GM18909 (cell line): ENCODE measurements around the gene MECR.

ENCODE experiments used
- ATAC-seq: cut with Tn5 transposase; IDR thresholded peaks from one replicate; pipeline ENCODE4 v1.9.1; 2021; ENCODE audit warnings: mild to moderate bottlenecking; ENCODE audit not compliant: unreplicated experiment, poor library complexity

Gene MECR

GRCh38 chr1:29230553-29231378, at the start of gene MECR:
Gene MECR, minus strand, starts transcription at chr1:29230934. Its CDS starts 28 bp downstream, at chr1:29230906.
- ATAC-seq = peak; percentile 90

DNA sequence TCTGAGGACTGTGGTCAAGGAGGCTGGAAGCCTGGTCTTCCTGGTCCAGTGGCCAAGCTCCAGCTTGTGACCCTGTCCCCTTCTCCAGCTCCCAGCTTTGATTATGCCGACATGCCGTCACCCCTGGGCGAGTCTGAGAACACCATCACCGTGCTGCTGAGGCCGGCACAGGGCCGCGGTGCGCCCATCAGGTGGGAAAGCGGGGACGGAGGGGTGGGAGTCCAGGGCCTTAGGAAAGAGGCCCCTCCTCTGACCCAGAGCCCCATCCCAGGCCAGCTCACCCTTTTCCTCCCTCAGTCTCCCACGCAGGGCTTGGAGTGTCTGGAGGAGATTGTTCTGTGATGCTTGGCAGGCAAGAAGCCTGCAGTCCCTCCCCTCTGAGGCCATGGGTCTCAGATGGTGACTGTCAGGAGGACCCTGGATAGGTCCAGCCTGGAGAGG, 49.2 kb upstream of the MECR start:
- no peak for ATAC-seq

DNA sequence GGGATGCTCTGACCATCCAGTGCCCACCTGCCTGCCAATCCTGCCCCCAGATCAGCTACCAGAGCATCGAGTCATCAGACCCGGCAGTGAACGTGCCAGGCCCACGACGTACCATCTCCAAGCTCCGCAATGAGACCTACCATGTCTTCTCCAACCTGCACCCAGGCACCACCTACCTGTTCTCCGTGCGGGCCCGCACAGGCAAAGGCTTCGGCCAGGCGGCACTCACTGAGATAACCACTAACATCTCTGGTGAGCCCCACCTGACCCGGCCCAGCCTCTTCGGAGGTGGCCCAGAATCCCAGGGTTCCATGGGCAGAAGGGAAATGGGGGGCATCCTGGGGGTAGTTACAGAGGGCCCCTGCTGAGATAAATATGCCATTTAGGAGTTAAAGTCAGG, 48.7 kb upstream of the MECR start:
- no peak for ATAC-seq

- no peak for ATAC-seq
Measured at GRCh38 chr1:29278124-29278523, 47.4 kb upstream of the MECR start.

GRCh38 chr1:29275435-29275834, 44.7 kb upstream of the MECR start:
- ATAC-seq = no peak

DNA sequence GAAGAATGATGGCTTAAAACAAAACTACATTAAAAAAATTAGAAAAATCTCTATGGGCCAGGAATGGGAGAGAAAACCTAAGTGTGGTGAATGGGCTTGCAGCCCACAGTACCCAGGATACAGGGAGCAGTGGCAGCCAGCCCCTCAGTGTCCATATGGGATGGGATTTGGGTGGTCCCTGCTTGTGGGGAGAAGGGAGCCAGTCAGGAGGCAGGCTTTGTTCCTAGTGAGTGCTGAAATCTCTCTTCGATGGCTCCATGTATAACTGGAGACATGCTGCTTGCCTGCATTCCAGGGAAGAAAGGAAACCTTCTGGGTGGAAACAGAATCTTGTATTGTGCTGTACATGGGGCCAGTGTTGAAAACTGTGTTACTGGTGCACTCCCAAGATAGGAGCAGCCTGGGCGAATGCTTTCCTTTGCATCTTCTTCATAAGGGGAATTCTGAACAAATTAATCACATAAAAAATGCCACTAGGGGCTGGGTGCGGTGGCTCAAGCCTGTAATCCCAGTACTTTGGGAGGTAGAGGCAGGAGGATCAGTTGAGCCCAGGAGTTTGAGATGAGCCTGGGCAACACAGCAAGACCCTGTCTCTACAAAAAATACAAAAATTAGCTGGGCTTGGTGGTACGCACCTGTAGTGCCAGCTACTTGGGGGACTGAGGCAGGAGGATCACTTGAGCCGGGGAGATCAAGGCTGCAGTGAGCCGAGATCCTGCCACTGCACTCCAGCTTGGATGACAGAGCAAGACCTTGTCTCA, 41.6 kb upstream of the MECR start:
- no peak for ATAC-seq

GRCh38 chr1:29271724-29272123, 41.0 kb upstream of the MECR start:
- ATAC-seq = no peak

- no peak for ATAC-seq
Measured at GRCh38 chr1:29270929-29271521, 40.3 kb upstream of the MECR start.

- no peak for ATAC-seq
Measured at GRCh38 chr1:29269382-29269781, 38.6 kb upstream of the MECR start.

DNA sequence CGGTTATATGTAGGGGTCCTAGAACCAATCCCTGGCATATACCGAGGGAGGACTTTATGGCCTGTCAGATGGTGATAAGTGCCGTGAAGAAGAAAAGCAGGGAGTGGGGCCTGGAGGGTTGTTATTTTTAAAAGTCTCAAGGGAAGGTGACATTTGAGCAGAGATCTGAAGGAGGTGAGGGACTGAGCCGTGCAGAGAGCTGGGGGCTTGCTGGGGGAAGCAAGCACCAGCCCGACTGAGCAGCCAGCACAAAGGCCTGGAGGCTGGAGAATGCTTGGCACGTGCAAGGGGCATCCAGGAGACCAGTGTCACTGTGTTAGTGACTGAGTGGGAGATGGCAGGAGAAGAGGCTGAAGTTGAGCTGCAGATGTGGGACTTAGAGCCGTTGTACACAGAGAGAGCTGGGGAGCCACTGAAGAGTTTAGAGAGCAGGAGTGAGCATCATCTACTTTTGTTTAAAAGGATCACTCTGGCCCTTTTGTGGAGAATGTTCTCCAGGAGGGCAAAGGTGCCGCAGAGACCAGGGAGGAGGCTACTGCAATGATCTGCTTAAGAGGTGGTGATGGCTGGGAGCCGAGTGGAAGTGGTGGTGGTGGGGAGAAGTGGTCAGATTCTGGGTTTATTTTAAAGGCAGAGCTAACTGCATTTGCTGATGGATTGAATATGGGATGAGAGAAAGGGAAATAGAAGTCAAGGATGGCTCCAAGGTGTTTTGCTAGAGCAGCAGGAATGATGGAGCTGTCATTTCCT, 36.8 kb upstream of the MECR start:
- ATAC-seq = no peak

DNA sequence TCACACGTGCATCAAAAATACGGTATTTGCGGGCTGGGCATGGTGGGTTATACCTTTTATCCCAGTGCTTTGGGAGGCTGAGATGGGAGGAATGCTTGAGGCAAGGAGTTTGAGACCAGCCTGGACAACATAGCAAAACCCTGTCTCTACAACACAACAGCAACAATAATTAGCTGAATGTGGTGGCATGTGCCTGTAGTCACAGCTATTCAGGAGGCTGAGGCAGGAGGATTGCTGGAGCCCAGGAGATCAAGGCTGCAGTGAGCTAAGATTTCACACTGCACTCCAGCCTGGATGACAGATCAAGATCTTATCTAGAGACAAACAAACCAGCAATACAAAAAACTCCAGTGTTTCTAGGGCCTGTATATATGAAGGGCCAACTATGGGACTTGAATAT, 36.2 kb upstream of the MECR start:
- ATAC-seq = no peak

DNA sequence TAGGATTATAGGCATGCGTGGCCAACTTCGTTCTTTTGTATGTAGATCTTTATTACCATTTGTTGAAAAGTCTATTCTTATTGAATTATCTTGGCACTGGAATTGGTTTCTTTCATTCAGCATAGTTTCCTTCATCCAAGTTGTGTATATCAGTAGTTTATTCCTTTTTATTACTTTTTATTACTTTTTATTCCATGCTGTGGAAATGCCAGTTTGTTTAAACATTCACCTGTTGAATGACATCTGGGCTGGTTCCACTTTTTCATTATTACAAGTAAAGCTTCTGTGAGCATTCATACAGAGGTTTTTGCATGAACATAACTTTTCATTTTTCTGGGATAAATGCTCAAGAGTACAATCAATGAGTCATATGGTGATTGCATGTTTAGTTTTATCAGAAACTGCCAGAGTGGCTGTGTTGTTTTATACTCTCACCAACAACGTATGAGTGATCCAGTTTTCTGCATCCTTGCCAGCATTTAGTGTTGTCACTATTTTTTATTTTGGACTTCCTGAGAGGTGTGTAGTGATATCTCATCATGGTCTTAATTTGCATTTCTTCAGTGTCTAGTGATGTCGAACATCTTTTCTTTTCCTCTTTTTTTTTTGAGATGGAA, 34.1 kb upstream of the MECR start:
- no peak for ATAC-seq

DNA sequence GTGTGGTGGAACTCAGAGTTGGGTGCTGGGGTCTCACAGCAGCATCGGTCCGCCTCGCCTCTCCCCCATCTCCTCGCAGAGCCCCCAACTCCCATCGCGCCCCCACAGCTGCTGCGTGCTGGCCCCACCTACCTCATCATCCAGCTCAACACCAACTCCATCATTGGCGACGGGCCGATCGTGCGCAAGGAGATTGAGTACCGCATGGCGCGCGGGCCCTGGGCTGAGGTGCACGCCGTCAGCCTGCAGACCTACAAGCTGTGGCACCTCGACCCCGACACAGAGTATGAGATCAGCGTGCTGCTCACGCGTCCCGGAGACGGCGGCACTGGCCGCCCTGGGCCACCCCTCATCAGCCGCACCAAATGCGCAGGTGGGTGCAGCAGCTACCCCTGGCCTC, 29.8 kb upstream of the MECR start:
- no peak for ATAC-seq

- ATAC-seq = no peak
Measured at GRCh38 chr1:29259802-29260441, 29.2 kb upstream of the MECR start.

GRCh38 chr1:29258976-29259801, 28.5 kb upstream of the MECR start:
- ATAC-seq = no peak

DNA sequence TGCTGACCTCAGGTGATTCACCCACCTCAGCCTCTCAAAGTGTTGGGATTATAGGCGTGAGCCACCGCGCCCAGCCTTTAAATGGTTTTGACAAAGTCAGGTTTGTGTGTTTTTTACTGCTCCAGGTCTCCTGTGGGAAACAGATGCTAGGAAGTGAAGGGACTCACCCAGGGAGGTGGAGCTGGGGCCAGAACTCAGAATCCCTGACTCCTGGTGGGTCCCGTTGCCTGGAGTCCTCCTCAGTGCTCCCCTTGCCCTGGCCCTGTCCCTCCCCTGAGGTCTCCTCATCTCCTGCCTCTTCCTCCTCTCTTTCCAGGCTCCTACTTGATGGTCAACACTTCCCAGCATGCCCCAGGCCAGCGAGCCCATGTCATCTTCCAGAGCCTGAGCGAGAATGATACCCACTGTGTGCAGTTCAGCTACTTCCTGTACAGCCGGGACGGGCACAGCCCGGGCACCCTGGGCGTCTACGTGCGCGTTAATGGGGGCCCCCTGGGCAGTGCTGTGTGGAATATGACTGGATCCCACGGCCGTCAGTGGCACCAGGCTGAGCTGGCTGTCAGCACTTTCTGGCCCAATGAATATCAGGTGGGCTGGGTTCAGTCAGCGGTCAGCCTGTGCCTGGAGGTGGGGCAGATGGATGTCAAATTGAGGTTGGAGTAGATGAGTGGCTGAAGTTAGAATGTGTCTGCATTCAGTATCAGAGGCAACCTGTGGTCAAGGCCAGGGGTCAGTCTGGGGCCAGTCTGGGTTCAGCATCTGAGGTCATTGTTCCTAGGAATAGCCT, 27.6 kb upstream of the MECR start:
- no peak for ATAC-seq

DNA sequence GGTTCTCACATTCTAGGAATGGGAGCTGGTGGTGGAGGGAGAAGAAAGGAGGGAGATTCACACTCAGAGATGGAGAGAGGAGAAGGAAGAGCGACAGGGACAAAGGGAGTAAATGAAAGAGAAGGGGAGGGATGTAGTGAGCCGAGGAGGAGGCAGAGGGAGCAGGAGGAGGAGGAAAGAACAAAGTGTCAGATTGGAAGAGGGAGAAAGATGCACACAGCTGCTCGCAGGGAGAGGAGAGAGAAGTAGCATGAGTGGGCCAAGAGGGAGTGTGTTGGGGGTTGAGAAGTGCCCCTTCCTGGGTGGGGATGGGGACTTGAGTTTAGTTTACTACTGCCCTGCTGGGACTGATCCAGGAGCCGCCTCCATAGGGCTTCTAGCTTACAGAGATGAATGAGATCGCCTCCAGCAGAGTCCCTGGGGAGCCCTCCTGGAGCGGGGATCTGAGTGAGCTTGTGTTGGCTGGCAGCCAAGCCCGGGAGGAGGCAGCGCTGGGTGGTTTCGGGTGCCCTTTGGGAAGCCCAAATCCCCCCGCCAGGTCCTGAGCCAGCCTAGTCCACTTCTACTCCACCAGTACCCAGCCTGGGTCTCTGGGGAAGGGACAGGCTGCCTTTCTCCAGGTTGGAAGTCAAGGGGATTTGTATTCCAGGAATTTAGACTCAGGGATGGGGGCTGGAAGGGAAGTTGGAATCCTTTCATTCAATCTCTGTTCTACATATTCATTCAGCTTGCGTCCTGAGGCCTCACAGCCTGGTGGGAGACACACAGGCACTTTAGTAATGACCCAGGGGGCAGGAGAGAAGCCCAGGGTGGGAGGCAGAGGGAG, 26.5 kb upstream of the MECR start:
- no peak for ATAC-seq
